Stomach smooth muscle (tissue), 2 donors: ENCODE data around the gene DPYSL5.
"Not testable (repeated sequence)": the region's sequence is repeated elsewhere in the genome, so short reads cannot be mapped to it uniquely, and the experiment has no call there.

ENCODE experiments used
- H3K27ac ChIP-seq: one replicate; pipeline ENCODE4 v1.7.0; 2013; ENCODE audit warnings: mild to moderate bottlenecking, low read length, inconsistent platforms
- H3K27me3 ChIP-seq, 2 donors: one replicate each; pipeline ENCODE4 v1.7.0; 2013; ENCODE audit warnings: low read length in 2 of 2; ENCODE audit not compliant: insufficient read depth in 2 of 2, control insufficient read depth in 1 of 2
- H3K36me3 ChIP-seq, 2 donors: one replicate each; pipeline ENCODE4 v1.7.0; 2013; ENCODE audit warnings: low read length in 2 of 2; ENCODE audit not compliant: control insufficient read depth in 2 of 2, insufficient read depth in 2 of 2
- H3K4me1 ChIP-seq: one replicate; pipeline ENCODE4 v1.7.0; 2013; ENCODE audit warnings: low read length; ENCODE audit not compliant: control insufficient read depth, insufficient read depth
- H3K4me3 ChIP-seq, 2 donors: one replicate each; pipeline ENCODE4 v1.7.0; 2013; ENCODE audit warnings: low read length in 2 of 2
- H3K9ac ChIP-seq, 2 donors: one replicate each; pipeline ENCODE4 v1.7.0; 2013; ENCODE audit warnings: low read length in 2 of 2, mild to moderate bottlenecking in 1 of 2
- H3K9me3 ChIP-seq, 2 donors: one replicate each; pipeline ENCODE4 v1.7.0; 2013; ENCODE audit warnings: low read length in 2 of 2; ENCODE audit not compliant: control insufficient read depth in 2 of 2
- donor health status: healthy.
- donor health status: Pancreatic carcinoma.

Gene DPYSL5

DNA sequence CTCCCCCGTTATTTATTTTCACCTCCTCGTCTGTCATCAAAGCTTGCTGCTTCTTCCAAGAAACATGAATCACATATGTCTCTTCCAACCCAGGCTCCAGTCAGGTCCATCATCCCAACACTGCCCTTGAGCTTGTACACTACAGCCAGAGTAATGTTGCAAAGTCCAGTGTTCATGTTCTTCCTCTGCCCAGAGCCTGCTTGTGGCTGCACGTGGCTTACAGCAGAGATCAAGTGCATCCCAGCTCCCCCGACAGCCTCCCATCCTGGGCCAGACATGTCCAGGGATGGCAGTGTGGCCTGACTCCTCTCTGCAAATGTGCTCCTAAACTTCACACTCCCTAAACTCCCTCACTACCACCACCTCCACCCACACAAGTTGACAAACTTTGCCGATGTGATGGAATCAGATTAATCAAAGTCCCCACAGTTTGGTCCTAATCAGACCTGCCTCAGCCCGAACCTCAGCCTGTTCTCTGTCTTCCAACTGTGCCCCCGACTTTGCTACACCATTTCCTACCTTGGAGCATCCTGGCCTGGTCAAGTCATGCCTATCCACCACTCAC is 68.3 kb downstream of the DPYSL5 start:
- Histone ChIP-seq H3K36me3 (no peaks in the 10 kb centered on the region), H3K9ac (no peak overlapping the region), H3K27me3 (peaks cover 26 to 30% of the 10 kb centered on the region in 2 donors), H3K4me1 (no peaks in the 10 kb centered on the region), H3K9me3 (no peaks in the 10 kb centered on the region), H3K4me3 (no peak overlapping the region), H3K27ac (no peak overlapping the region)

DNA sequence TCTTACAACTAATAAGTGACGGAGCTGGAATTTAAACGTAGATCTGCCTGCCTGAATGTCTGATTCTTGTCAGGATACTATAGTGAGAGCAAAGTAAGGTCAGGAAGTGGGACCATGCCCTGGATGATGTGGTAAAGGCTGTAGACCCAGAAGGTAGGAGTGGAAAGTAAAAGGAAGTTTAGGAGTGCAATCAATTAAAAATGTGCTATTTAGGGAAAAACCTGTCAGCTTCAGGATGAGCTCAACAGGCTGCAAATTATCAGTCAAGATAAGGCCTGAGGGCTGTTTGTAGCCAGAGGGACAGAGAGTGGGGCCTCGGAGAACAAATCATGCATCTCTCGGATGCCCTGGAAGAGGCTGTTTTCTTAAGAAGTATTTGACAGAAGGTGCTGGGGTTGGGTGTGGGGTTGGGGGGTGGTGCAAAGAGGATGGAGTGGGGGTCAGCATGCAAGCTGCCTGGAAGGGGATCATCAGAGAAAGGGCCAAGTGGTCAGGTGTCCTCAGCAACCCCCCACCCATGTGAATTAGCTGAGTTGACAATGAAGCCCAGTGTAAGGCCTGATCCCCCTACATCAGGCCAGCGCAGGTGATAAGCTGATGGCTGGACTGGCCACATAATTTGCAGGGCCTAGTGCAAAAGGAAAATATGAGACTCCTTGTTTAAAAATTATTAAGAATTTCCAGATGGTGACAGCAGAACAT is 69.4 kb downstream of the DPYSL5 start:
- H3K36me3 ChIP-seq = no peaks in the 10 kb centered on the region
- no peak overlapping the region for H3K27ac ChIP-seq
- peaks cover 16 to 21% of the 10 kb centered on the region in 2 donors for H3K27me3 ChIP-seq
- H3K9me3 ChIP-seq = no peaks in the 10 kb centered on the region
- H3K9ac ChIP-seq = no peak overlapping the region
- no peaks in the 10 kb centered on the region for H3K4me1 ChIP-seq
- H3K4me3 ChIP-seq = no peak overlapping the region

DNA sequence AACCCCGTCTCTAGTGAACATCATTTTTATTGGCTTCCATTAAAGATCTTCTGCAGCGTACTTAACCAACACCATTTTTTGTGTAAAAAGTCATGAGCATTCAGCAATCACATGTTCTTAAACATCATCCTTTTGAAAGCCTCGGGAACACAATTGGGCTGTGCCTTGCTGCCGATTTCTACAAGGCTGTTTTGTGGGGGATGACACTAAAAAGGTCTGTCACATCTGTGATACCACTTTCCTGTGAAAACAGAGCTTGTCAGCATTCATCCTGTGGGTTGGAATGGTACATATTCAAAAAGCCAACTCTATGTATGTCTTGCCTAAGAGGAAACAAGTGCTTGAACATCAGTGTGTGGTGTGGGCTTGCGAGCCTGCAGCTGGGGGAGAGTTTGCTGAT is 73.4 kb downstream of the DPYSL5 start:
- Histone ChIP-seq H3K9me3 (no peaks in the 10 kb centered on the region), H3K4me1 (no peaks in the 10 kb centered on the region), H3K36me3 (no peaks in the 10 kb centered on the region), H3K9ac (no peak overlapping the region), H3K27me3 (peaks cover 0 to 8% of the 10 kb centered on the region in 2 donors), H3K4me3 (no peak overlapping the region), H3K27ac (no peak overlapping the region)

DNA sequence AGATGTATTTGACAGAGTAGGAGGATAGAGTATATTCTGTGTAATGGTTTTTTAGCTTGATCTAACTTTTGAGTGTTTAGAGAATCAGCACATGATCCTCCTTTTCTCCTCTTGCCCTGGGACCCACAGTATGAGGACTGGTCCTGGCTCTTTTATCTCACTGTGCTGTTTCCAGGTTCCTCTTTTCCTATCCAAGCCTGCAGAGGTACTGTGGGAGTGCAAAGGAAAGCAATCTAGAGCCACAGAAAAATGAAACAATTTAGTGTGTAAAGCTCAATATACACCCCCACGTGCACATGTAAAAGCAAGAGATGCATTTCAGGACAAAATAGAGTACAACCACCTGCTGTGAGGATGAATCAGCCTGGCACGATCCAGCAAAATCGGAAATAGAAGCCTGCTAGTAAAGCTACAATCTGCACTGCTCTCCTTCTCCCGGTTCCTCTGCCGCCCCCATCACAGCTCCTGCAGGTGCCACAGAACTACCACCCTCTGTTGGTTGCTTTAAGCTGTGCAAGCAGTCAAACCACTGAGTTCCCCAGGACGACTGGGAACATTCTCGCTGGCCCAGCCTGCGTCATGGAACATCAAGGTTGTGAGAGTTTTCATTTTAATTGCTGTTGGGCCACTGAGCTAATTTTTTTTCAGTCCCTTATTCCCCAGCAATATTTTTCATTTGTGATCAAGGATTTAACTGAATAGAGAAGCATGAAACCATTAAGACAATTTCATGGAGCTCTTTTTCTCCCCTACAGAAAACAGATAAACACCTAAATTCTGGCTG is 74.7 kb downstream of the DPYSL5 start:
- Histone ChIP-seq H3K36me3 (no peaks in the 10 kb centered on the region), H3K27me3 (peaks cover 0 to 6% of the 10 kb centered on the region in 2 donors), H3K9ac (no peak overlapping the region), H3K27ac (no peak overlapping the region), H3K4me1 (no peaks in the 10 kb centered on the region), H3K9me3 (no peaks in the 10 kb centered on the region), H3K4me3 (no peak overlapping the region)

DNA sequence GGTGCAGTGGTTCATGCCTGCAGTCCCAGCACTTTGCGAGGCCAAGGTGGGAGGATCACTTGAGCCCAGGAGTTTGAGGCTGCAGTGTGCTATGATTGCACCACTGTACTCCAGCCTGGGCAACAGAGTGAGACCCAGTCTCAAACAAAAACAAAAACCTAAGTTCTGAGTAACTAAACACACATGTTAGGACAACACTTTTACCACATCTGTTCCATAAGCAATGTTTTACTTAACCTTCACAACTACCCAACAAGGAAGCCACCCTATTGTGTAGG is 75.2 kb downstream of the DPYSL5 start:
- H3K27me3 ChIP-seq, H3K27ac ChIP-seq, H3K36me3 ChIP-seq, H3K9me3 ChIP-seq, H3K4me1 ChIP-seq, H3K9ac ChIP-seq, H3K4me3 ChIP-seq: not testable (repeated sequence)

DNA sequence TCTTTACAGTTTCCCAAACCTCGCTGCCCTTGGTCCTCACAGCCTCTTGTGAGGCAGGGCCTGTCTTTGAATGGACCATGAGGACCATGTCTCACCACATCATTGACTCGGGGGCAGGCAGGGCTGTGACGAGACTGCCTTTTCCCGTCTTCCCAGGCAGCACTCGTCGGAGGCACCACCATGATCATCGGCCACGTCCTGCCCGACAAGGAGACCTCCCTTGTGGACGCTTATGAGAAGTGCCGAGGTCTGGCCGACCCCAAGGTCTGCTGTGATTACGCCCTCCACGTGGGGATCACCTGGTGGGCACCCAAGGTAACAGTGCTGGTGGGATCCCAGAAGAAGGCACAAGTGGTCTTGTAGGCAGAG is 76.8 kb downstream of the DPYSL5 start:
- Histone ChIP-seq H3K27me3 (peaks cover 0 to 2% of the 10 kb centered on the region in 2 donors), H3K9ac (no peak overlapping the region), H3K9me3 (no peaks in the 10 kb centered on the region), H3K36me3 (no peaks in the 10 kb centered on the region), H3K27ac (no peak overlapping the region), H3K4me1 (no peaks in the 10 kb centered on the region), H3K4me3 (no peak overlapping the region)

DNA sequence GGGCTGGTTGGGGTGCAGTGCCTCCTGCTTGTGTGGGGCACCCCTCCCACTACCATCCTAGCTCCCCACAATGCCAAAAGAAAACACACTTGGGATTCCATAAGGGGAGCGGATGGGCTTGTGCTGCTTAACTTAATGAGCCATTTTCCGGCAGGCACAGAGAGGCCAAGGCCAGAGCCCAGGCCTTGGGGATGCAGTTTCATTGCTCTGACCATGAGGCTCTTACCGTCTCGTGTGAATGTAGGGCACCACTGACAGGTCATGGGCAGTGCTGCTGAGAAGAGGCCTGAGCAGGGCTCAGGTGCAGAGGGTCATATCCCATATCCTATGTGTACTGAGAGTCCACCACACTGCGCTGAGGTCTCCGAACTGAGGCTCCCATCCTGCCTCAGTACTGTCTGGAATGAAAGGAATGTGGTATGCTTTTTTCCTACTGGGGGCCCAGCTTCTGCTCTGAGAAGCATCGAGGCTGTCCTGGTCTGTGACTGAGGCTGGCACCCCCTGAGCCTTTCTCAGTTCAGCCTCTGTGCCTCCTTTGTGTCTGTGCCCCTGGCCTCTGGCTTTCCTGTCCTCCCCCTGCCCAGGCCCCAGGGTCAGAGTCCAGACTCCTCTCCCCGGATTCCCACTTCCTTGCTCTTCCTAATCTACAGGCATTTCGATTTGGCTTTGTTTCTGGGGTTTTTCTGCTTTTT is 77.3 kb downstream of the DPYSL5 start:
- Histone ChIP-seq H3K9ac (no peak overlapping the region), H3K27me3 (peaks cover 0 to 2% of the 10 kb centered on the region in 2 donors), H3K4me3 (no peak overlapping the region), H3K36me3 (no peaks in the 10 kb centered on the region), H3K4me1 (no peaks in the 10 kb centered on the region), H3K9me3 (no peaks in the 10 kb centered on the region), H3K27ac (no peak overlapping the region)

DNA sequence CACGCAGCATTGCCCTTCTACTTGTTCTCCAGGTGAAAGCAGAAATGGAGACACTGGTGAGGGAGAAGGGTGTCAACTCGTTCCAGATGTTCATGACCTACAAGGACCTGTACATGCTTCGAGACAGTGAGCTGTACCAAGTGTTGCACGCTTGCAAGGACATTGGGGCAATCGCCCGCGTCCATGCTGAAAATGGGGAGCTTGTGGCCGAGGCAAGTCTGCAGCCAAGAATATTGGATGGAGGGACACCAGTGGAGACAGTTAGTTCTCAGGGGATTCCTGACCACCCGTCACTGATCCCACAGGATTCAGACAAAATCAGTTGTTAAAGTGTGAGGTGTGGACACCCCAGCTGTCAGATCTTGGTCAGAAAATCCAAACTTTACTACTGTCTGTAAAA is 79.3 kb downstream of the DPYSL5 start:
- H3K36me3 ChIP-seq = no peaks in the 10 kb centered on the region
- no peak overlapping the region for H3K27ac ChIP-seq
- H3K27me3 ChIP-seq = peaks cover 0 to 6% of the 10 kb centered on the region in 2 donors
- H3K4me1 ChIP-seq = no peaks in the 10 kb centered on the region
- no peak overlapping the region for H3K9ac ChIP-seq
- H3K9me3 ChIP-seq = no peaks in the 10 kb centered on the region
- H3K4me3 ChIP-seq = no peak overlapping the region

DNA sequence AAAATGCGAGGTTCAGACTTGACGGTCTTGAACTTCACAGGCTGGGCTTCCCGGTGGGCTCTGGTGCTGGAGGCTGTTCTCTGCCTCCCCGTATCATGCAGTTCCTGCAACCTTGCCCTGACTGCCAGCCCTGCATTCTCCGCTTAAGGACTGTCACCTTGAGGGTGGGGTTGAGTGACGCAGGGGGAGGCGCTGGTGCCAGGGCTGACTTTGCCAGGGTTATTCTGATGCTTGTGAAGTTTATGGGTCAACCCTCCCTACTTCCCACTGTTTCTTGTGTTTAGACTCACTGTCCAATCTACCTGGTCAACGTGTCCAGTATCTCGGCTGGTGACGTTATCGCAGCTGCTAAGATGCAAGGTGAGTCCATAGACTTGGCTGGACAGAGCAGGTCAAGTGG is 85.0 kb downstream of the DPYSL5 start:
- H3K4me1 ChIP-seq = no peaks in the 10 kb centered on the region
- peaks cover 0 to 4% of the 10 kb centered on the region in 2 donors for H3K27me3 ChIP-seq
- H3K27ac ChIP-seq = no peak overlapping the region
- H3K9ac ChIP-seq = no peak overlapping the region
- no peaks in the 10 kb centered on the region for H3K9me3 ChIP-seq
- no peak overlapping the region for H3K4me3 ChIP-seq
- H3K36me3 ChIP-seq = no peaks in the 10 kb centered on the region

DNA sequence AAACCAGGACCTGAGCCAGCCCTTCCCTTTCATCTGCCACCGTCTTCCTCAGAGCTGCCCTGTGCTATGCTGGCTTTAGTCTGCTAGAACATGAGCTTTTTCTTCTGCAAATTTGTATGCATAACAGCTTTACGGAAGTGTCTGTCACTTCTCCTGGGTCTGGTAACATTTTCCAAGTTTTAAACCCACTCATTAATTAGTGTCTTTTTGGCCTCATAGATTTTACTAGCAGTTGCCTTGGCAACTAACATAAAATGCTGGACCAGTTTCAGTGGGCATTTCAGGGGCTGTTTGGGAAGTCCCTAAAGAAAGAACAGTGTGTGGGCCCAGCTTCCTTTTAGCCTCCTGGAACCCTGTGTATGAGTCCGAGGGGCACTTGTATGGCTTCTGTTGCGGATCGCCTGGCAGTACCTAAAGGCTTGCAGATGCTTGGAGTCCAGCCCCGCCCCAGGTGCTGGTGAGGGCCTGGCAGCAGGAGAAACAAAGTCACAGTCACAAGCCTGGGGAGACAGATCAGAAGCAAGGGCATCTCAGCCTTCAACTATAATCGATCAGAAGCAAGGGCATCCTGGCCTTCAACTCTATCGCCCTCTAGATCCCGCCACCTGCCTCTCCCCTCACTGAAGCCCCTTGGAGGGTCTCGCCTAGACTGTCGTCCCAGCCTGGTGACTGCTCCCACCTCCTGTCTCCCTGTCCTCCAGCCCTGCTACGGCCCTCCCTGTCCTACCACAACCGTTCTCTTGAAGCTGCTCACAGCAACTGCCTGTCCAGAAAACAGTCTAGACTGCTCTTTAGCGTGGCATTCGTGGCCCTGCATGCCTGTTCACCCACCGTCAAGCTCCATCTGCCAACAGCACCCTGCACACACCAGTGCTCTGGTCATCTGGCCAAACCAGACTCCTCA is 85.8 kb downstream of the DPYSL5 start:
- H3K4me1 ChIP-seq = no peaks in the 10 kb centered on the region
- peaks cover 0 to 4% of the 10 kb centered on the region in 2 donors for H3K27me3 ChIP-seq
- no peak overlapping the region for H3K27ac ChIP-seq
- no peak overlapping the region for H3K9ac ChIP-seq
- H3K36me3 ChIP-seq = no peaks in the 10 kb centered on the region
- no peaks in the 10 kb centered on the region for H3K9me3 ChIP-seq
- no peak overlapping the region for H3K4me3 ChIP-seq
